H1 (cell line): ENCODE results near the gene GADD45GIP1. TPM values are rescaled to one million over a fixed set of nuclear protein-coding genes. Genes with fewer than 3 reads are reported as not detected.

ENCODE experiments used
- CTCF ChIA-PET: fragments of 300-600 bp; sonication (Branson Sonifier 250); formaldehyde crosslinking; loops from one replicate; lab custom pipeline; 2021; ENCODE audit not compliant: partially characterized antibody; lab: Charles Lee
- POLR2A ChIA-PET: fragments of 300-600 bp; sonication (Branson Sonifier 250); formaldehyde crosslinking; loops from one replicate; lab custom pipeline; 2021; ENCODE audit warnings: inconsistent platforms; ENCODE audit not compliant: partially characterized antibody; lab: Charles Lee
- DNase-seq, 2 experiments: peaks; one replicate each; pipeline versions ENCODE4 v3.0.0 to v3.0.0-alpha.2; 2010 to 2022; ENCODE audit warnings: low spot score in 2 of 2, low read depth in 1 of 2, mixed read lengths in 1 of 2
- FAIRE-seq: peaks from 2 replicates; lab custom pipeline; 2011; peaks lifted over from hg19 to GRCh38; lab: Jason Lieb, UNC
- H2AFZ ChIP-seq: 2 replicates; pipeline ENCODE4 v1.8.1; 2012; ENCODE audit warnings: low read length, inconsistent platforms
- H2AK5ac ChIP-seq: 2 replicates; pipeline ENCODE4 v1.6.1; 2013; ENCODE audit warnings: low read depth, low read length
- H2BK120ac ChIP-seq: replicated peaks from 2 replicates; pipeline ENCODE3; 2013; ENCODE audit warnings: low read depth, low read length, inconsistent platforms
- H2BK12ac ChIP-seq: 2 replicates; pipeline ENCODE4 v1.6.1; 2013; ENCODE audit warnings: low read depth, low read length
- H2BK15ac ChIP-seq: 2 replicates; pipeline ENCODE4 v1.6.1; 2013; ENCODE audit warnings: low read length
- H2BK20ac ChIP-seq: 2 replicates; pipeline ENCODE4 v1.6.1; 2013; ENCODE audit warnings: low read length
- H2BK5ac ChIP-seq: 2 replicates; pipeline ENCODE4 v1.6.1; 2013; ENCODE audit warnings: low read depth, low read length
- H3K14ac ChIP-seq: 2 replicates; pipeline ENCODE4 v1.6.1; 2013; ENCODE audit warnings: inconsistent platforms; ENCODE audit not compliant: insufficient read length
- H3K18ac ChIP-seq: 2 replicates; pipeline ENCODE4 v1.6.1; 2013; ENCODE audit warnings: low read length; ENCODE audit errors: extremely low read depth
- H3K23ac ChIP-seq: 2 replicates; pipeline ENCODE4 v1.6.1; 2013; ENCODE audit warnings: inconsistent platforms; ENCODE audit not compliant: insufficient read length
- H3K23me2 ChIP-seq: 2 replicates; pipeline ENCODE4 v1.6.1; 2013; ENCODE audit warnings: low read depth, low read length
- H3K27ac ChIP-seq: 2 replicates; pipeline ENCODE4 v1.6.1; 2011; ENCODE audit warnings: low read depth, low read length, inconsistent platforms
- H3K27me3 ChIP-seq, 4 experiments: replicated peaks in 1 of 4; 1 replicate in 1 of 4; 2 replicates in 3 of 4; pipeline versions ENCODE4 v1.6.1 to v1.8.1; 2011 to 2013; ENCODE audit warnings: low read length in 3 of 4, mild to moderate bottlenecking in 3 of 4, inconsistent platforms in 2 of 4, mixed read lengths in 2 of 4, moderate library complexity in 1 of 4; ENCODE audit not compliant: control insufficient read depth in 3 of 4, insufficient read depth in 3 of 4; ENCODE audit errors: extremely low read depth in 1 of 4
- H3K36me3 ChIP-seq, 4 experiments: 2 replicates each; pipeline versions ENCODE4 v1.6.1 to v1.8.1; 2011 to 2013; ENCODE audit warnings: mild to moderate bottlenecking in 4 of 4, low read length in 3 of 4, moderate library complexity in 2 of 4, control low read depth in 1 of 4, inconsistent platforms in 1 of 4; ENCODE audit not compliant: insufficient read depth in 4 of 4, control insufficient read depth in 2 of 4
- H3K4ac ChIP-seq: replicated peaks from 2 replicates; pipeline ENCODE3; 2013; ENCODE audit warnings: low read length, low read depth, mixed read lengths, inconsistent platforms; ENCODE audit not compliant: insufficient read length
- H3K4me1 ChIP-seq, 4 experiments: replicated peaks in 1 of 4; 1 replicate in 1 of 4; 2 replicates in 3 of 4; pipeline versions ENCODE4 v1.6.1 to v1.8.1; 2011 to 2013; ENCODE audit warnings: low read length in 3 of 4, inconsistent platforms in 2 of 4, mixed read lengths in 1 of 4; ENCODE audit not compliant: insufficient read depth in 4 of 4, control insufficient read depth in 3 of 4
- H3K4me2 ChIP-seq, 2 experiments: 2 replicates each; pipeline versions ENCODE4 v1.6.1 to v1.8.1; 2011 to 2013; ENCODE audit warnings: low read depth in 2 of 2, low read length in 2 of 2, control low read depth in 1 of 2, inconsistent platforms in 1 of 2, mild to moderate bottlenecking in 1 of 2; ENCODE audit not compliant: insufficient read depth in 1 of 2
- H3K4me3 ChIP-seq, 4 experiments: fragments of 200-600, 300-600 bp in 1 of 4; sonication (generic), shearing (Covaris generic), sonication (Bioruptor Twin) in 1 of 4; 2 replicates each; pipeline versions ENCODE4 v1.5.1 to v1.8.1; 2011 to 2016; ENCODE audit warnings: low read length in 4 of 4, low read depth in 3 of 4, control low read depth in 2 of 4, inconsistent platforms in 2 of 4, mild to moderate bottlenecking in 2 of 4, mixed read lengths in 1 of 4, moderate library complexity in 1 of 4; ENCODE audit not compliant: insufficient read depth in 2 of 4; ENCODE audit errors: extremely low read depth in 1 of 4
- H3K56ac ChIP-seq: replicated peaks from 2 replicates; pipeline ENCODE3; 2013; ENCODE audit warnings: low read depth, mild to moderate bottlenecking, mixed read lengths, low read length, inconsistent platforms; ENCODE audit not compliant: insufficient read length
- H3K79me1 ChIP-seq: 2 replicates; pipeline ENCODE4 v1.6.1; 2013; ENCODE audit warnings: low read depth, low read length, control low read depth
- H3K79me2 ChIP-seq, 2 experiments: 2 replicates each; pipeline versions ENCODE4 v1.6.1 to v1.8.1; 2012 to 2013; ENCODE audit warnings: low read length in 2 of 2, mild to moderate bottlenecking in 2 of 2, inconsistent platforms in 1 of 2; ENCODE audit not compliant: insufficient read depth in 2 of 2, control insufficient read depth in 1 of 2
- H3K9ac ChIP-seq, 4 experiments: replicated peaks in 1 of 4; 1 replicate in 1 of 4; 2 replicates in 3 of 4; pipeline versions ENCODE4 v1.6.1 to v1.8.1; 2011 to 2013; ENCODE audit warnings: low read depth in 3 of 4, low read length in 3 of 4, control low read depth in 2 of 4, mild to moderate bottlenecking in 2 of 4, moderate library complexity in 2 of 4, inconsistent platforms in 1 of 4; ENCODE audit errors: extremely low read depth in 1 of 4
- H3K9me3 ChIP-seq, 2 experiments: 2 replicates each; pipeline versions ENCODE4 v1.6.1 to v1.8.1; 2012 to 2013; ENCODE audit warnings: mild to moderate bottlenecking in 2 of 2, moderate library complexity in 2 of 2, control low read depth in 1 of 2, inconsistent platforms in 1 of 2, low read depth in 1 of 2, low read length in 1 of 2, mixed read lengths in 1 of 2; ENCODE audit not compliant: insufficient read depth in 2 of 2
- H4K20me1 ChIP-seq, 2 experiments: replicated peaks in 1 of 2; 2 replicates each; pipeline versions ENCODE3 to v1.8.1; 2011 to 2013; ENCODE audit warnings: inconsistent platforms in 2 of 2, low read length in 2 of 2, mild to moderate bottlenecking in 1 of 2; ENCODE audit not compliant: insufficient read depth in 2 of 2, control insufficient read depth in 1 of 2
- H4K5ac ChIP-seq: 2 replicates; pipeline ENCODE4 v1.6.1; 2013; ENCODE audit warnings: low read length, low read depth, mixed read lengths, inconsistent platforms; ENCODE audit not compliant: insufficient read length
- H4K8ac ChIP-seq: 2 replicates; pipeline ENCODE4 v1.8.0; 2013; ENCODE audit warnings: mild to moderate bottlenecking, moderate library complexity, low read length, inconsistent platforms; ENCODE audit not compliant: insufficient read depth; ENCODE audit errors: extremely low read depth
- H4K91ac ChIP-seq: replicated peaks from 2 replicates; pipeline ENCODE3; 2013; ENCODE audit warnings: low read length, mixed read lengths, inconsistent platforms; ENCODE audit not compliant: insufficient read length
- BCL11A ChIP-seq, 2 experiments: IDR thresholded peaks; one replicate each; pipeline ENCODE4 v1.6.1; 2011; ENCODE audit warnings: low read depth in 2 of 2, low read length in 2 of 2, mild to moderate bottlenecking in 2 of 2
- CBX8 ChIP-seq: fragments of 300-800, 300-1000 bp; sonication (generic); IDR thresholded peaks from 2 replicates; pipeline ENCODE4 v1.7.1; 2016; ENCODE audit warnings: low read depth, low read length, borderline replicate concordance
- EGR1 ChIP-seq: IDR thresholded peaks from 2 replicates; pipeline ENCODE4 v1.6.1; 2011; ENCODE audit warnings: low read depth, low read length, borderline replicate concordance
- NANOG ChIP-seq: IDR thresholded peaks from 2 replicates; pipeline ENCODE4 v1.6.1; 2011; ENCODE audit warnings: low read length, low read depth, mild to moderate bottlenecking, inconsistent platforms; ENCODE audit not compliant: insufficient read depth, poor library complexity, severe bottlenecking
- WGBS, 2 experiments: shearing (Covaris generic) in 1 of 2; methylation state at CpG; one replicate each; pipeline versions ENCODE4 v1.1.6 to v1.1.7; 2013 to 2015; ENCODE audit warnings: low lambda C conversion rate in 2 of 2, mixed read lengths in 2 of 2, inconsistent platforms in 1 of 2, low coverage in 1 of 2, missing lambda C conversion rate in 1 of 2; ENCODE audit not compliant: insufficient replicate concordance in 2 of 2, insufficient coverage in 1 of 2, insufficient read length in 1 of 2; ENCODE audit errors: extremely low coverage in 1 of 2, missing lambda C conversion rate in 1 of 2; 5-methylcytosine and 5-hydroxymethylcytosine counted together
- polyA plus RNA-seq, 7 experiments: library from polyadenylated mRNA; depleted of rRNA in 3 of 7; stranded (reverse) in 5 of 7; unstranded in 2 of 7; fragments of >200 nt in 5 of 7; fragments of 200-250 nt in 2 of 7; gene quantifications; 1 replicate in 5 of 7; 2 replicates in 1 of 7; 4 replicates in 1 of 7; pipeline versions ENCODE4 v1.2.1 to v1.2.3, GENCODE V29; 2011 to 2013; ENCODE audit warnings: missing spikeins in 2 of 7, mixed read lengths in 2 of 7
- total RNA-seq: library from RNA; stranded (reverse); fragmentation: NEBNext Ultra II Directional; extraction: Animal tissue kit (Norgen Biotek cat#: 25700); gene quantifications from 2 replicates; pipeline ENCODE4 v1.2.1, GENCODE V29; 2021

GADD45GIP1 gene
- total and polyA plus RNA-seq, 2 of the 8 experiments (the other 6 are each of a cell fraction or from before 2014, with no cell fraction given): 42.2 to 42.6 TPM

DNA sequence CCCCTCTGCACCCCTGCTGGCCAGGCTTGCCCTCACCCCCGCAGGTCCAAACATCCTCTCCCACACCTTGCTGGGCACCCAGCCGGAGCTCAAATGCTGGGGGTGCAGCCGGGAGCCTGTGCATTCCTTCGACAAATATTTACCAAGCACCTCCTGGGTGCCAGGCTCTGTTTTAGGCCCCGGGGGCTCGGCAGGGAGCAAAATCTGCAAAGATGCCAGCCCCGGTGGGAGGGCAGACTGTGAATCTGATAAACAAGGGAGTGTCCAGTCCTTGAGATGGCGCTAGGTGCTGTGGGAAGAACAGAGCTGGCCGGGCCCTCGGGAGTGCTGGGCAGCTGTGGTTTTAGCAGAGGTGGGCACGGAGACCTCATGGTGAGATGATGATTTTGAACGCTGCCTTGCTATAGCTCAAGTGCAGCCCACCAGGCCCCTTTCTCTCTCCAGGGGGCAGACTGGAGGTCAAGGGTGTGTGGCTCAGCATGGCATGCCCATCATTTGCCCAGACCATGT lies 48.9 kb upstream of the GADD45GIP1 start:
- ChIA-PET POLR2A (interaction anchor here (0.8 to 1.7 kb wide), 5 partner anchors 9 to 52 kb away, joined by 3 to 4 read pairs (median 3); no protein-coding TSS in a partner anchor), CTCF (interaction anchor here (0.6 to 12.9 kb wide), 18 partner anchors 8 to 252 kb away, joined by 3 to 175 read pairs (median 6); no protein-coding TSS in a partner anchor)
- Histone ChIP-seq H3K14ac (no peak overlapping the region), H4K20me1 (peaks cover 2 to 13% of the 10 kb centered on the region in 2 experiments), H3K79me2 (no peaks in the 10 kb centered on the region), H2AFZ (no peak overlapping the region), H3K23ac (no peak overlapping the region), H4K91ac (no peak overlapping the region), H2BK15ac (no peak overlapping the region), H3K56ac (no peak overlapping the region), H3K9me3 (no peaks in the 10 kb centered on the region), H4K8ac (no peak overlapping the region), H2BK120ac (no peak overlapping the region), H3K18ac (no peak overlapping the region), H3K4me2 (no peak overlapping the region), H2AK5ac (no peak overlapping the region), H2BK5ac (no peak overlapping the region), H2BK20ac (no peak overlapping the region), H2BK12ac (no peak overlapping the region), H4K5ac (no peak overlapping the region), H3K23me2 (peaks cover 2% of the 10 kb centered on the region; the same call in 1 of the 2 replicates), H3K27me3 (peaks cover 36 to 95% (median 79%) of the 10 kb centered on the region in 4 experiments), H3K4ac (no peak overlapping the region), H3K36me3 (no peaks in the 10 kb centered on the region), H3K9ac (no peak overlapping the region), H3K79me1 (no peaks in the 10 kb centered on the region), H3K4me1 (peaks cover 3 to 16% (median 12%) of the 10 kb centered on the region in 4 experiments), H3K4me3 (no peak overlapping the region), H3K27ac (no peak overlapping the region)
- no peak for FAIRE-seq
- no peak for TF ChIP-seq NANOG
- TF ChIP-seq BCL11A (IDR thresholded peaks at IDR 0.05; ENCODE audit: low read depth in 2 of 2, low read length in 2 of 2): no peak
- TF ChIP-seq EGR1: no peak
- TF ChIP-seq CBX8: no peak
- DNase-seq: no peak
- WGBS, 2 experiments: 84% methylated on average over 11 of the region's 12 CpGs; no CpG with 5 or more reads in 1 of the 2 experiments
